ENCODE data around the gene NTN1. TPM values are rescaled to one million over a fixed set of nuclear protein-coding genes. Genes with fewer than 3 reads are reported as not detected.
A peak's percentile ranks its signal among the peaks of the same experiment; 100 is the strongest.

Gene NTN1
- total and polyA plus RNA-seq, 7 experiments from 2014 or later, result 0.07 to 0.12 (median 0.11) TPM; not detected in 4

- intact Hi-C loops (cut with micrococcal nuclease), result no loop called here
Observed at GRCh38 chr17:9071016-9071415, 49.7 kb downstream of the NTN1 start.

GRCh38 chr17:9071811-9072498 is 50.6 kb downstream of the NTN1 start:
- Histone ChIP-seq H3K36me3 (ENCODE audit: control insufficient read depth in 2 of 3, insufficient read depth in 3 of 3, low read length in 3 of 3) (no peaks in the 10 kb centered on the region), H3K4me3 (ENCODE audit: low read length) (no peak overlapping the region), H3K4me1 (ENCODE audit: control insufficient read depth in 2 of 2, insufficient read depth in 2 of 2, low read length in 2 of 2) (no peaks in the 10 kb centered on the region), H3K27me3 (ENCODE audit: control insufficient read depth in 2 of 2, insufficient read depth in 2 of 2, low read length in 2 of 2) (no peaks in the 10 kb centered on the region), H3K9me3 (ENCODE audit: control insufficient read depth in 2 of 3, low read length in 3 of 3) (no peaks in the 10 kb centered on the region), H3K27ac (ENCODE audit: low read depth, low read length) (no peak overlapping the region)
- peaks cover 0 to 2% (median 0%) of the 10 kb centered on the region in 7 donors for H3K4me1 Mint-ChIP-seq
- peaks cover 0 to 2% (median 0%) of the 10 kb centered on the region in 11 donors for H3K9me3 Mint-ChIP-seq
- ChIA-PET POLR2A (interaction anchor here (0.5 kb wide), 1 partner anchor 719 kb away, joined by 4 read pairs; no protein-coding TSS in a partner anchor), CTCF (no interaction called here)
- no peaks in the 10 kb centered on the region for H3K36me3 Mint-ChIP-seq
- DNase-seq (no peak), ATAC-seq (no peak)
- no peak overlapping the region for H3K27ac Mint-ChIP-seq
- H3K27me3 Mint-ChIP-seq, result peaks cover 0 to 16% (median 0%) of the 10 kb centered on the region in 5 donors
- H3K4me3 Mint-ChIP-seq, result no peak overlapping the region
- intact Hi-C loops (cut with micrococcal nuclease), result no loop called here

More at GRCh38 chr17:9071016-9071415, 49.7 kb downstream of the NTN1 start:
- Histone ChIP-seq H3K4me1 (ENCODE audit: control insufficient read depth in 2 of 2, insufficient read depth in 2 of 2, low read length in 2 of 2) (no peaks in the 10 kb centered on the region), H3K27me3 (ENCODE audit: control insufficient read depth in 2 of 2, insufficient read depth in 2 of 2, low read length in 2 of 2) (no peaks in the 10 kb centered on the region), H3K4me3 (ENCODE audit: low read length) (no peak overlapping the region), H3K27ac (ENCODE audit: low read depth, low read length) (no peak overlapping the region), H3K9me3 (ENCODE audit: control insufficient read depth in 2 of 3, low read length in 3 of 3) (no peaks in the 10 kb centered on the region), H3K36me3 (ENCODE audit: control insufficient read depth in 2 of 3, insufficient read depth in 3 of 3, low read length in 3 of 3) (no peaks in the 10 kb centered on the region)
- H3K9me3 Mint-ChIP-seq, result peaks cover 0 to 2% (median 0%) of the 10 kb centered on the region in 11 donors
- no peaks in the 10 kb centered on the region for H3K4me1 Mint-ChIP-seq
- POLR2A ChIA-PET, result no interaction called here
- peaks cover 0 to 16% (median 0%) of the 10 kb centered on the region in 5 donors for H3K27me3 Mint-ChIP-seq
- CTCF ChIA-PET, result no interaction called here
- H3K4me3 Mint-ChIP-seq, result no peak overlapping the region
- no peak for DNase-seq
- H3K36me3 Mint-ChIP-seq, result no peaks in the 10 kb centered on the region
- H3K27ac Mint-ChIP-seq, result no peak overlapping the region
- ATAC-seq, result no peak

- H3K4me3 Mint-ChIP-seq, result no peak overlapping the region
- no peaks in the 10 kb centered on the region for H3K4me1 ChIP-seq (ENCODE audit: control insufficient read depth in 2 of 2, insufficient read depth in 2 of 2, low read length in 2 of 2)
Observed at GRCh38 chr17:9072696-9073339, 51.5 kb downstream of the NTN1 start.

GRCh38 chr17:9074131-9074530 is 52.8 kb downstream of the NTN1 start:
- Mint-ChIP-seq H3K36me3 (no peaks in the 10 kb centered on the region), H3K9me3 (peaks cover 0 to 2% (median 0%) of the 10 kb centered on the region in 11 donors), H3K4me3 (no peak overlapping the region), H3K27me3 (peaks cover 0 to 10% (median 0%) of the 10 kb centered on the region in 5 donors), H3K4me1 (peaks cover 0 to 20% (median 13%) of the 10 kb centered on the region in 7 donors), H3K27ac (no peak overlapping the region)
- Histone ChIP-seq H3K27ac (ENCODE audit: low read depth, low read length) (no peak overlapping the region), H3K9me3 (ENCODE audit: control insufficient read depth in 2 of 3, low read length in 3 of 3) (no peaks in the 10 kb centered on the region), H3K4me3 (ENCODE audit: low read length) (no peak overlapping the region), H3K36me3 (ENCODE audit: control insufficient read depth in 2 of 3, insufficient read depth in 3 of 3, low read length in 3 of 3) (no peaks in the 10 kb centered on the region), H3K4me1 (ENCODE audit: control insufficient read depth in 2 of 2, insufficient read depth in 2 of 2, low read length in 2 of 2) (peaks cover 4 to 5% of the 10 kb centered on the region in 2 donors), H3K27me3 (ENCODE audit: control insufficient read depth in 2 of 2, insufficient read depth in 2 of 2, low read length in 2 of 2) (no peaks in the 10 kb centered on the region)
- intact Hi-C loops (cut with micrococcal nuclease), result no loop called here
- POLR2A ChIA-PET, result no interaction called here
- CTCF ChIA-PET, result no interaction called here
- DNase-seq (no peak), ATAC-seq (no peak)

More at GRCh38 chr17:9072696-9073339, 51.5 kb downstream of the NTN1 start:
- Mint-ChIP-seq H3K36me3 (no peaks in the 10 kb centered on the region), H3K9me3 (no peaks in the 10 kb centered on the region), H3K27me3 (peaks cover 0 to 10% (median 0%) of the 10 kb centered on the region in 5 donors), H3K4me1 (peaks cover 0 to 9% (median 5%) of the 10 kb centered on the region in 7 donors), H3K27ac (peak overlapping the region in 1 of 9 donors; percentile 14)
- Histone ChIP-seq H3K27ac (ENCODE audit: low read depth, low read length) (no peak overlapping the region), H3K27me3 (ENCODE audit: control insufficient read depth in 2 of 2, insufficient read depth in 2 of 2, low read length in 2 of 2) (no peaks in the 10 kb centered on the region), H3K4me3 (ENCODE audit: low read length) (no peak overlapping the region), H3K9me3 (ENCODE audit: control insufficient read depth in 2 of 3, low read length in 3 of 3) (no peaks in the 10 kb centered on the region), H3K36me3 (ENCODE audit: control insufficient read depth in 2 of 3, insufficient read depth in 3 of 3, low read length in 3 of 3) (no peaks in the 10 kb centered on the region)
- ATAC-seq (no peak), DNase-seq (no peak)
- intact Hi-C loops (cut with micrococcal nuclease), result no loop called here
- ChIA-PET POLR2A (no interaction called here), CTCF (no interaction called here)

GRCh38 chr17:9079461-9080103 is 58.3 kb downstream of the NTN1 start:
- intact Hi-C loops (cut with micrococcal nuclease), result no loop called here
- Histone ChIP-seq H3K27ac (ENCODE audit: low read depth, low read length) (peak overlapping the region; percentile 52), H3K27me3 (ENCODE audit: control insufficient read depth in 2 of 2, insufficient read depth in 2 of 2, low read length in 2 of 2) (no peaks in the 10 kb centered on the region), H3K4me1 (ENCODE audit: control insufficient read depth in 2 of 2, insufficient read depth in 2 of 2, low read length in 2 of 2) (peaks cover 7 to 12% of the 10 kb centered on the region in 2 donors), H3K36me3 (ENCODE audit: control insufficient read depth in 2 of 3, insufficient read depth in 3 of 3, low read length in 3 of 3) (no peaks in the 10 kb centered on the region), H3K4me3 (ENCODE audit: low read length) (no peak overlapping the region), H3K9me3 (ENCODE audit: control insufficient read depth in 2 of 3, low read length in 3 of 3) (peaks cover 0 to 9% (median 0%) of the 10 kb centered on the region in 3 experiments)
- Mint-ChIP-seq H3K9me3 (peaks cover 0 to 5% (median 3%) of the 10 kb centered on the region in 11 donors), H3K27me3 (no peaks in the 10 kb centered on the region), H3K4me1 (peaks cover 0 to 38% (median 33%) of the 10 kb centered on the region in 7 donors), H3K4me3 (no peak overlapping the region), H3K36me3 (peaks cover 0 to 3% (median 0%) of the 10 kb centered on the region in 5 donors), H3K27ac (peak overlapping the region in 8 of 9 donors; percentile 14 to 89 (median 57))
- no peak for ATAC-seq
- ChIA-PET POLR2A (interaction anchor here (0.8 kb wide), 1 partner anchor 75 kb away, joined by 9 read pairs; no protein-coding TSS in a partner anchor), CTCF (no interaction called here)
- DNase-seq, result peak in 5 of 9 donors; percentile 2 to 24 (median 15)

GRCh38 chr17:9080296-9080914 is 59.1 kb downstream of the NTN1 start:
- Mint-ChIP-seq H3K4me3 (peak overlapping the region in 4 of 10 donors; percentile 4 to 17 (median 8)), H3K4me1 (peaks cover 0 to 38% (median 33%) of the 10 kb centered on the region in 7 donors), H3K9me3 (peaks cover 0 to 5% (median 3%) of the 10 kb centered on the region in 11 donors), H3K27me3 (no peaks in the 10 kb centered on the region), H3K36me3 (peaks cover 0 to 3% (median 0%) of the 10 kb centered on the region in 5 donors), H3K27ac (peak overlapping the region; percentile 14 to 94 (median 67))
- ATAC-seq, result no peak
- POLR2A ChIA-PET, result no interaction called here
- H3K4me1 ChIP-seq (ENCODE audit: control insufficient read depth in 2 of 2, insufficient read depth in 2 of 2, low read length in 2 of 2), result peaks cover 7 to 12% of the 10 kb centered on the region in 2 donors
- H3K27ac ChIP-seq (ENCODE audit: low read depth, low read length), result no peak overlapping the region
- no peak for DNase-seq
- H3K27me3 ChIP-seq (ENCODE audit: control insufficient read depth in 2 of 2, insufficient read depth in 2 of 2, low read length in 2 of 2), result no peaks in the 10 kb centered on the region
- intact Hi-C loops (cut with micrococcal nuclease), result no loop called here
- no peaks in the 10 kb centered on the region for H3K36me3 ChIP-seq (ENCODE audit: control insufficient read depth in 2 of 3, insufficient read depth in 3 of 3, low read length in 3 of 3)
- CTCF ChIA-PET, result no interaction called here
- H3K9me3 ChIP-seq (ENCODE audit: control insufficient read depth in 2 of 3, low read length in 3 of 3), result peaks cover 0 to 9% (median 0%) of the 10 kb centered on the region in 3 experiments
- no peak overlapping the region for H3K4me3 ChIP-seq (ENCODE audit: low read length)

Data from naive thymus-derived CD4-positive, alpha-beta T cell (primary cell).